Cardiac septum (tissue), 1 donor: ENCODE results near the gene FBXO39. TPM values are rescaled to one million over a fixed set of nuclear protein-coding genes. Genes with fewer than 3 reads are reported as not detected.

Experiments
- total RNA-seq: library from RNA; stranded (reverse); fragmentation: NEBNext Ultra II Directional; extraction: Animal tissue kit (Norgen Biotek cat#: 25700); gene quantifications from one replicate; pipeline ENCODE4 v1.2.1, GENCODE V29; 2021
- donor health status: DM: no; HTN: no; CAD: no.

Gene FBXO39
- total RNA-seq, 1 donor from 2014 or later, result not detected

Other genes with a start within 250 kb of the FBXO39 start
- gene PITPNM3, start 219.7 kb upstream of the FBXO39 start, total RNA-seq, result 0.57 TPM
- gene KIAA0753, start 135.5 kb upstream of the FBXO39 start, total RNA-seq, result 7.8 TPM
- 51.0 TPM for gene TXNDC17, start 135.2 kb upstream of the FBXO39 start, total RNA-seq
- gene MED31, start 124.6 kb upstream of the FBXO39 start, total RNA-seq, result 15.6 TPM
- gene C17orf100, start 124.5 kb upstream of the FBXO39 start, total RNA-seq, result 0.48 TPM
- 0.11 TPM for gene SLC13A5, start 62.8 kb upstream of the FBXO39 start, total RNA-seq
- 31.7 TPM for gene XAF1, start 20.2 kb upstream of the FBXO39 start, total RNA-seq
- not detected for gene TEKT1, start 55.5 kb downstream of the FBXO39 start, total RNA-seq
- gene ALOX12, start 219.8 kb downstream of the FBXO39 start, total RNA-seq, result not detected
- gene RNASEK, start 236.4 kb downstream of the FBXO39 start, total RNA-seq, result 171 TPM
- 8.8 TPM for gene BCL6B, start 246.8 kb downstream of the FBXO39 start, total RNA-seq